ENCODE measurements around the gene AKAP17A. TPM values are rescaled to one million over a fixed set of nuclear protein-coding genes. Genes with fewer than 3 reads are reported as not detected.

Gene AKAP17A
- total RNA-seq, 1 donor from 2014 or later, result 49.8 TPM

DNA sequence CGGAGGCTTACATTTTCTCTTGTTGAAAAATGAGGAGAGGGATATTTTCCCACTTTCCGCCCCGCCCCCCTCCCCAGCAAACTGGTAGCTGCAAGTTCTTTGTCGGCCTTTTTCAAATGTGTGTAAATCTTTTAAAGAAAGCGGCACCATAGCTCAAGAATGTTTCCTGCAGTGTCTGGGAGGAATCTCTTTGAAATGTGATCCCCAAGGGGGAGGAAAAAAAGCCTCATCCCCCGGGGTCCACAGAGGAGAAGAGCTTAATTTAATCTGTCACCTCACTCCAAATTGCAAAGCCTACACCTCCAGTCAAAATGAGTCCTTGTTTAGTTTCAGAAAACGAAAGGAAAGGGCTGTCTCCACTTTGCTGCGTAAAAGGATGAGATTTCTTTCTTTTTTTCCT, 58.2 kb downstream of the AKAP17A start:
- Mint-ChIP-seq H3K4me1 (ENCODE audit: unreplicated experiment) (no peaks in the 10 kb centered on the region), H3K9me3 (no peaks in the 10 kb centered on the region), H3K36me3 (peaks cover 3% of the 10 kb centered on the region), H3K27me3 (peaks cover 3% of the 10 kb centered on the region), H3K4me3 (peak overlapping the region; percentile 45), H3K27ac (no peak overlapping the region)
- TF ChIP-seq, protein P1, sequence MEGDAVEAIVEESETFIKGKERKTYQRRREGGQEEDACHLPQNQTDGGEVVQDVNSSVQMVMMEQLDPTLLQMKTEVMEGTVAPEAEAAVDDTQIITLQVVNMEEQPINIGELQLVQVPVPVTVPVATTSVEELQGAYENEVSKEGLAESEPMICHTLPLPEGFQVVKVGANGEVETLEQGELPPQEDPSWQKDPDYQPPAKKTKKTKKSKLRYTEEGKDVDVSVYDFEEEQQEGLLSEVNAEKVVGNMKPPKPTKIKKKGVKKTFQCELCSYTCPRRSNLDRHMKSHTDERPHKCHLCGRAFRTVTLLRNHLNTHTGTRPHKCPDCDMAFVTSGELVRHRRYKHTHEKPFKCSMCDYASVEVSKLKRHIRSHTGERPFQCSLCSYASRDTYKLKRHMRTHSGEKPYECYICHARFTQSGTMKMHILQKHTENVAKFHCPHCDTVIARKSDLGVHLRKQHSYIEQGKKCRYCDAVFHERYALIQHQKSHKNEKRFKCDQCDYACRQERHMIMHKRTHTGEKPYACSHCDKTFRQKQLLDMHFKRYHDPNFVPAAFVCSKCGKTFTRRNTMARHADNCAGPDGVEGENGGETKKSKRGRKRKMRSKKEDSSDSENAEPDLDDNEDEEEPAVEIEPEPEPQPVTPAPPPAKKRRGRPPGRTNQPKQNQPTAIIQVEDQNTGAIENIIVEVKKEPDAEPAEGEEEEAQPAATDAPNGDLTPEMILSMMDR (conservative IDR thresholded peaks at IDR 0.05), result no peak
- DNase-seq (ENCODE audit: extremely low spot score, unreplicated experiment), result no peak

Other genes with a start within 250 kb of the AKAP17A start
- 489 and 568 TPM in 2 replicates for gene SLC25A6, start 199.5 kb upstream of the AKAP17A start, total RNA-seq (ENCODE audit: low replicate concordance)
- 20.2 and 31.5 TPM in 2 replicates for gene ASMTL, start 138.7 kb upstream of the AKAP17A start, total RNA-seq (ENCODE audit: low replicate concordance)
- gene P2RY8, start 54.4 kb upstream of the AKAP17A start, total RNA-seq (ENCODE audit: low replicate concordance), result not detected in 2 replicates
- gene ASMT, start 23.5 kb downstream of the AKAP17A start, total RNA-seq (ENCODE audit: low replicate concordance), result not detected in 2 replicates

Data from type B pancreatic cell (in vitro differentiated cells).